CD4-positive, alpha-beta T cell treated with Interferon alpha-2 for 1 hour (primary cell): ENCODE measurements around the gene ZKSCAN5.
"Not testable (repeated sequence)": the region's sequence is repeated elsewhere in the genome, so short reads cannot be mapped to it uniquely, and the experiment has no call there.

Source experiments
- DNase-seq, 2 donors: peaks; one replicate each; pipeline ENCODE4 v3.0.0-alpha.2; 2020 to 2022

ZKSCAN5 gene

DNA sequence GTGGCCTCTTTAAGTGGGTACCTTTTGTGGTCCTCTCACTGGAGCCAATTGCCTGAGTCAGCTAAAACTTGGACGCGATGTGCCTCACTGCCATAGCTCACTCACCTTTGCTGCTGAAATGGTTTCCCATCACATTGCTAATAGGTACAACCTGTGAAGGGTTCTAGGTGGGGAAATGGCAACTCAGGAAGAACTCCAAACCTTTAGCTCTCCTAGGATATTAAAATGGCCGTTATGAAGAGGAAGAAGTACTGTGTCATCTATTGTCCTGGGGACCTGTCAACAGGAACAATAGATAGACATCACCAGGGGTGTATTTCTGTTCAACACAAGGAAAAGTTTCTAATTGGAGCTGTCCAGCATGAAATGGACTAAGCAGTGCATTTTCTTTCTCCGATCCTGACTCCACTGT, 52.7 kb downstream of the ZKSCAN5 start:
- no peak for DNase-seq

DNA sequence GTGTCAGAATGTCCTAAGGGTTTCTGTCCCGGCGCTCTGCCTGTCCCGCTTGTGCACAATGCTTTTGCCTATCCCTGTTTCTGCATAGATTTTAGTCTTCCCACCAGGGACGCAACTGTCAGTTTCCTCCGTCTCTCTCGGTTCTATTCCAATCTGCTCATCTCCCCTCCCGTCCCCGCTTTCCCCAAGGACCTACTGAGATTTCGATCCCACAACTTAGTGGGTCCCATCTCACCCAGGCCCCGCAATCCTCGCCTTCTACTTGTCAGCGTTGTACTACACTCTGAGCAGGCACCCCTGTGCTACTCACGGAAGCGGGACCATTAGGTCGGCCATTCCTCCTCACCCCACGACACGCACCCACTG, 53.5 kb downstream of the ZKSCAN5 start:
- DNase-seq: no peak

DNA sequence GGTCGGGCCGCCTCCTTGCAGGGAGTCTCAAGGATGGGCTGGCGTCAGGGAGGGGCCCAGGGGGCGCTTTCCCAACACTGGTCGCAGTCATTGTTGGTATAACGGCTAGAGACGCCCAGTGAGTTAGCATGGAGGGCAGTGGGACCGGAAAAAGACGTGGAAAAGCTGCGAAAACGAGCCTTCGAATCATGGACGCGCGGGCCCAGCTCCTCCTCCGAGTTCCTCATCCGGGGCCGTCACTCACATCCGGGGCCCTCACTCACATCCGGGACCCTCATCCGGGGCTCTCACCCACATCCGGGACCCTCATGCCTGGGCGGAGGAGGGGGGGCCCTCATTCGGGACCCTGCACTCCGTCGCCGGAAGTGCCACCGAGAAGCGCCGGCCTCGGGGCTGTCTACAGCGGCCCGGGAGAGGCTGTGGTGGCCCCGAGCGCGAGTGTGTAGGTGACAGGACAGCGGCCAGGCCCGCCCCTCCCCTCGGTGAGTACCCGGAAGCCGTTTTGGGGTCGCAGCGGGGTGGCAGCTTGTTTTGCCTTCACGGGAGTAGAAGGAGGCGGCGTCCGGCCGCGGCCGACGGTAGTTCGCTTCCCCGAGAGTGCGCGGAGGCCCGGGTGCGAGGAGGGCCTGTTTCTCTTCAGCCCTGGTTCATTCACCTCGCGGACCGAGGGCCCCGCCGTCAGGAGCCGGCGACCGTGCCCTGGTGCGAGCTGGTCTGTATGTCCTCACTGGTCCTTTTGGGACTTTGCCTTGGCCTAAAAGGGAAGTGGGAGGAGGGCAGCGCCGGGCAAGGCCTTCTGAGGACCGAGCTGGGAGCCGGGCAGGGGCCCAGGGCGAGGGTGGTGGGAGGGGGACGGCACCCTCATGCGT, 54.1 kb downstream of the ZKSCAN5 start, which contains the start of gene ZNF655:
TSS of gene ZNF655 (plus strand) at position 337 of the 869 bp plus-strand sequence. CDS start 1,918 bp downstream, outside the sequence.
- DNase-seq: peak; percentile 90 to 95

DNA sequence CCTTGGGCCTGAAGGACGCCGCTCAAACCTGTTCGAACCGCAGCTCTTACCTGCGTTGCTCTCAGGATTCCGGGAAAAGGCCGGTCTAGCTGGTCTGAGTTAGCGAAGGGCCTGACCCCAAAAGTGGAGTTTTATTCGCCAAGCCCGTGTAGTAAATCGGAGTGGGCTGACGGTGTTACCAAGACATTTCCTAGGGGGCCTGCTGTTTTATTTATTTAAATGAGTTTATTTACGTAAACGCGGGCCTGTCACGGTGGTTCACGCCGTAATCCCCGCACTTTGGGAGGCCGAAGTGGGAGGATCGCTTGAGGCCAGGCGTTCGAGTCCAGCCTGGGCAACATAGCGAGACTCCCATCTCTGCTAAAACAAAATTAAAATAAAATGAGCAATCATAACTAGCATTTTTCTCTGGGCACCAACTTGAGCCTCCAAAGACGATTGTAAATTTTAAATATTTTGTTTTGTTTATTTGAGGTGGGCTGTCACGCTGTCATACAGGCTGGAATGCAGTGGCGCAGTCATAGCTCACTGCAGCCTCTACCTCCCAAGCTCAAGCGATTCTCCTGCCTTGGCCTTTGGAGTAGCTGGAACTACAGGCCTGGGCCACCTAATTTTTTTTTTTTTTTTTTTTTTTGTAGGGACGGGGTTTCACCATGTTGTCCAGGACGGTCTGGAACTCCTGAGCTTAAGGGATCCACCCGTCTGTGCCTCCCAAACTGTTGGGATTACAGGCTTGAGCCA, 54.9 kb downstream of the ZKSCAN5 start:
- peak in 1 of 2 donors; percentile 62 for DNase-seq

DNA sequence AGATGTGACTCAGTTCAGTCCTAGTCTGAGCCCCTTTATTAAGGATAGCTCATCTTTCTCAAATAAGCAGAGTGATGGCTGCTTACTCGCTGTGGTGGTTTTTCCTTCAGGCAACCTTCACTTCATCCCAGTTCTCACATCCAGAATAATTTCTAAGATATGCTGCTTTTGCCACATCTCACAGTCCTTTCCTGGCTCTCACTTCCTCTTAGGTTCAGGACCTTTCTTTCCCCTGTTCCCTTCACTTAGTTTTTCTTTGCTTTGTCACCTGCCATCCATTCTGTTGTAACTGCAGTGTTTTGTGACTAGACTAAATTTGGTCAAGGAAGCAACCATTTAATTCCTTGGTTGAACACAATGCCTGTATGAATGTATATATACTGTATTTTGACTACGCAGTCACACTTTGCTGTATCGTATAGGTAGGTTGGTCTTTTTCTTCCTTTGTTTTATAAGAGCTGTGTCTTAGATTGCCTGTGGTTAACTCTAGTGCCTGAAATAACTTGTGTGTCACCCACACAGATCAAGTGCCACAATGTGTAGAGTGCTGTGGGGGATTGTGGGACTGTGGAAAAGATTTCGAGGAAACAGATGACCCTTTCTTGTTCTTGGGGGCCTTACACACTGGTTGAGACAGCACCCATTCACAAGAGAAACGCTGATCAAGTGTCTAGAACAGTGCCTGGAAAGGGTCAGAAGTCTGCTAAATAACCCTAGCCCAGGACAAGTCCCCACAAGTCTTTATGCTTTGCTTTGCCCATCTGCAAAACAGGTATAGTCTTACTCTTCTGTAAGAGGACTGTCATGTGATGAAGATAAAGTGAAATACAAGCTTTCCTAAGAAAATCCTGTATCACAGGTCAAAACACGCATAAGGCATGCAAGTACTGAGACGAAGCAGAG, 56.6 kb downstream of the ZKSCAN5 start:
- DNase-seq: no peak

DNA sequence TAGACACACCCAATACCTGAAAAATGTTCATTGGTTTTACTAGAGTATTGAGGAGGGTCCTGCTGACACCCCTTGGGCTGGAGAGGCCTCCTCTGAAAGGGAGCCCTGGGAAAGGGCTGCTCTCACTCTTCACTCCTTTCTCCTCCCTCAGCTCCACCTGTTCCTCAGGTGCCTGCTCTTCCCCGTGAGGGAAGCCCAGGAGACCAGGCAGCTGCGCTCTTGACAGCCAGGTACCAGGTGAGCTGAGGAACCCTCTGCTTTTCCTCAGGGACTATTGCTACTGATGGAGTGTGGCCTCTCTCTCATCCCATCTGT, 57.2 kb downstream of the ZKSCAN5 start:
- no peak for DNase-seq

DNA sequence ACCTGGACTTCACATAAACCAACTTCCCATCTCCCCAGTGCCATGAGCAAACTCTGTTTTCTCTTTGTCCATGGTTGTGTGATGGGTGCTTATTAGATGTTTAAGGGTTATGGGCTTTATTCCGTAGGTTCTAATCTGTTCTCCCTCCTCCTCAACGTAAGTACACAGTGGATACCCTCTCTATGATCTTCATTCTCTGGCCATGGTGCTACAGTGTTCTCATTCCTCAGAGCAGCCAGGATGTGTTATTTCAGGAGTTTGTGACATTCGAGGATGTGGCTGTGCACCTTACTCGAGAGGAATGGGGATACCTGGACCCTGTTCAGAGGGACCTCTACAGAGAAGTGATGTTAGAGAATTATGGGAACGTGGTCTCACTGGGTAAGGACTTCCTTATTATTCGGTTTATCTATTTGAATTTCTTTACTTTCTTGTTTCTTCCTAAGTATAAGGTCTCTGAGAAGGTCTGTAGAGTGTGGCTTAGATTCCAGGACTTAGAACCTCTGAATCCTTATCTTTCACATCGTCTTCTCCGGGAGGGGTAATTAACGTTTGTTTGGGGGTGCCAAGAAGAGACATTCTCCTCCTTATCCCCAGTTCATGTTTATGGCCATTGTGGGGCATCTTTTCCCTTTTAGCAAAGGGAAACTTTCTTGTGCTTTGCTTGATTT, 57.8 kb downstream of the ZKSCAN5 start:
- DNase-seq: no peak

DNA sequence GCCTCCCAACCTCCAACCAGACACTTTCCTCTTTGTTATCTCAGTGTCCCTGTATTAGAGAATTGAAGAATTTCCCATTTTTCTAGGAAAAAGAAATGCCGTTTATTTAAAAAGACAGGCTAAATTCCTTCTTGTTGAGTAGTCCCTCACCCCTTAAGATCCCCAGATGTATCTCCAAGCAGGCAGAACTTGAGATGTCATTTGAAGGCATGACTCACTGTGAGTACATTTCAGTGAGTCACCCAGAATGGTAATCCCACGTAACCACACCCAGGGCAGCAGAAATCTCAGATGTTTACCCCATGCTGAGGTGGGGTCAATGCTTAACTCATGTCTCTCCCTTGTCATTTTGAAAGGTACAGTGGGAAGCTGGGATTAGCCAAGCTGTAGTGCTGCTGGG, 58.4 kb downstream of the ZKSCAN5 start:
- DNase-seq: no peak

DNA sequence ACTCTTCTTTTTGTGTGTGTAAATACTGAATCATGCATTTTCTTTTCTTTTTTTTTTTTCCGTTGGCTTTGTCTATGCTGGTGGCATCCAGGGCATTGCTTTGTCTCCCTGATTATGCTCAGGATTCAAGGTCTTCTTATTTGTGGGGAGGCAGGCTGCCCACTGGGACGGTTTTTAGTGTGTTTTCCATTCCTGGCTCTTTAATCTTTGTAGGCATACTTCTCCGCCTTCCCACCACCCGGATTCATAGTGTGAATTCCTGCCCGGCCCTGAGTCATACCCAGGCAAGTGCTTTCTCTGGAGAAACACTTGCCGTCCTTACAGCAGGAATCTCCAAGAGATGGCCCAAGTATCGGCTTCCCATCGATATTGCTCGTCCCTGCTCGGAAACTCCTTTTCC, 59.2 kb downstream of the ZKSCAN5 start:
- DNase-seq: no peak

DNA sequence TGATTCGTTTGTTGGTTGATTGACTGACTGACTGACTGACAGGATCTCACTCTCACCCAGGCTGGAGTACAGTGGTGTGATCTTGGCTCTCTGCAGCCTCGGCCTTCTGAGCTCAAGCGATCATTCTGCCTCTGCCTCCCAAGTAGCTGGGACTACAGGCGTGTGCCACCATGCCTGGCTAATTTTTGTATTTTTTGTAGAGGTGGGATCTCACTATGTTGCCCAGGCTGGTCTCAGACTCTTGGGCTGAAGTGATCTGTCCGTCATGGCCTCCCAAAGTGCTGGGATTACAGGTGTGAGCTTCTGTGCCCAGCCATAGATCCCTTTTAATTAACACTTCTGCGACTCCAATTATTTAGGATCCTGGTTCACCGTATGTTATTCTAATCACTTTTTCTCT, 64.3 kb downstream of the ZKSCAN5 start:
- not testable (repeated sequence) for DNase-seq

DNA sequence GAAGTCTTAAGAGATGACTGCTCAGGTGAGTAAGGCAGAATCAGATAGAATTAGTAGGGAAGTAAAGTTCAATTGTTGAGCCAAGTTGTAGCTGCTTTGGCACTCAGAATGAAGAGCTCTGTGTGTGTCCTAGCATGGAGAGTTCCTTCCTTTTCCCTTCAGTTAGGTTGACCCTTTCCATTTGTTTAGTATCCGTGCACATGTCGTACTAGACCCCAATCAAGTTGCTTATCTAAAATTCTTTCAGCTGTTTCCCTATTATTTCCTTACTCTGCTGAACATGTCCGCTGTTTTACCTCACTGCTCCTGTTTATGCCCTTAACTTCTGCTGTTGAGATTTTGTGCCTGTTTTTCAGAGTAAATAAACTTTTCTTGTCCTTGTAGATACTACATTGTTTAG, 67.3 kb downstream of the ZKSCAN5 start:
- no peak for DNase-seq

DNA sequence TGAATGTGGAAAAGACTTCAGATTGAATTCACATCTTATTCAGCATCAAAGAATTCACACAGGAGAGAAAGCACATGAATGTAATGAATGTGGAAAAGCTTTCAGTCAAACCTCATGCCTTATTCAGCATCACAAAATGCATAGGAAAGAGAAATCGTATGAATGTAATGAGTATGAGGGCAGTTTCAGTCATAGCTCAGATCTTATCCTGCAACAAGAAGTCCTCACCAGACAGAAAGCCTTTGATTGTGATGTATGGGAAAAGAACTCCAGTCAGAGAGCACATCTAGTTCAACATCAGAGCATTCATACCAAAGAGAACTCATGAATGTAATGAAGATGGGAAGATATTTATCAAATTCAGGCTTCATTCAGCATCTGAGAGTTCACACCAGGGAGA, 68.8 kb downstream of the ZKSCAN5 start:
- no peak for DNase-seq

DNA sequence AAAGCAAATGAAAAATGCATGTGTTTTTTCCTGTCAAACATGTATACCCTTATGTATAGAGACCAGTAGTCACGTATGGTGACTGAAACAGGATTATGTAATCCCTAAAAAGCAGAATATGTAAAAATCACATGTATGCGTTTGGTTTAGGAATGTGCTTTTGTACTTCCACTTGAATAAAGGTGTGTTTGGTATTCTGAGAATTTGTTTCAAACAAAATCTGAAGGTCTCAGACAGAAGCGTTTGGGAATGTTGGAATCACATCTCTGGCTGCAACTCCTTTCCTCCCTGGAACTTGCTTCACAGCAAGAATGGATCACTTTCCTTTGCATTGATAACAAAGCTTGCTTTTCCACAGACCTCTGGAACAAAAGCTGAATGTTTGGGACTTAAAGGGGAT, 71.8 kb downstream of the ZKSCAN5 start:
- DNase-seq: no peak

DNA sequence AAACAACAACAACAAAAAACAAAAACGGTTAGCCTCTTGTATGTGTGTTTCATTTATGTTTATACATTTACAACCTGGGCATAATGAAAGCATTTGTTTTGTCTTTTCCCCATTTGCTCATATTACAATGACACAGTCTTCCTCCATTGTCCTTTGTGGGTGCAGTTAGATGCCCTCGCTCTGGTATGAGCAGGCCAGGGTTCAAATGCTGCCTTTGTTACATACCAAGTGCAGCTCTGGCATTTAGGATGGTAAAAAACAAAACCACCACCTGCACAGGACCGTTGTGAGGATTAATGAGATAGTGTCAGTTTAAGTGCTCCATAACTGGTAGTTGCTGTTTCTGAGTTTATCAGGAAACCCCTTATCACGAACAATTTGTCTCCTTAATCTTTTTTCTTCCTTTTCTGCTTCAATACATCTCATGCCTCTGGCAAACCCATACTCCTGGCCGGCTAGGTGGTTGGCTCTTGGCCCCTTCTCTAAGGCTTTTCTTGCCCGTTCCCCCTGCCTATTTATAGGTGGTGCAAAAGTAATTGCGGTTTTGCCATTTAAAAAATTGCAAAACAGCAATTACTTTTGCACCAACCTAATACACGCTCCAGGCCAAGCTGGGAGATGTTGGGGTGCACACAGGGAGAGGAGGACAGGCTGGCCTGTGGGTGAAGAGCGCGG, 75.0 kb downstream of the ZKSCAN5 start:
- no peak for DNase-seq

DNA sequence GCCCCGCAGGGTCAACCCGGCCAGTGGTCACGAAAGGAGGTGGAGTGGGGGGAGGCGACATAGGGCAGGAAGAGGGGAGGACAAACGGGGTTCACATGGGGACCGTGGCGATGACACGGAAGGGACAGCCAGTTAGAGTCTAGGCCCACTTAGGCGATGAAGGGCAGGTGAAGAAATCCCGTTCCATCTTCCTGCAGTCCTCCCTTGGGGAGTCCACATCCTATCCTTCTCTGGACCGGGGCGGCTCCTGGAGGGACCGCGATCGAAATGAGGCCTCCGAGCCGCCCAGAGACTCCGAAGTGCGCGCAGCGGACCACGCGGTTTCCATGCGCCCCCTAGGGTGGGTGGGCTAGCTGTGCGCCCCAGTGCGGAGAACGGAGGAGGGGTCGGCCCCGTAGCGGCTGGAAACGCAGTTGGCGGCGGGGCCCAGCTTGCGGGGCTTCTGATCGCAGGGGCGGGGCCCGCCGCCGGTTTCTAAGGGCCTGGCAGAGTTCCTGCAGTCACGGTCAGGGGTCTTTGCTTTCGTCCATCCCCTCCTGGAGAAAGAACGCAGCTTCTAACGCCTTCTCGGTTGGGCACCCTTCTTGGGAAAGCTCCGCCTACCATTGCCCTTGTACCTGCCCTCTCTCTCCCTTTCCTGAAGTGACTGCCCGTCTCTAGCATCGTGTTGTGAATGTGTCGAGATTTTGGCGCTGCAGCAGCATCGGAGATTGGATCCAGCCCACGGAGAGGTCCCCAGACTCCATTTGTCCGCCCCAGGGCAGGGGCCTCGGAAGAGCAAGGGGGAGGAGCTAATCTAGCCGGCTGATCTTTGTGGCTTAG, 75.7 kb downstream of the ZKSCAN5 start:
- peak; percentile 25 to 59 for DNase-seq

DNA sequence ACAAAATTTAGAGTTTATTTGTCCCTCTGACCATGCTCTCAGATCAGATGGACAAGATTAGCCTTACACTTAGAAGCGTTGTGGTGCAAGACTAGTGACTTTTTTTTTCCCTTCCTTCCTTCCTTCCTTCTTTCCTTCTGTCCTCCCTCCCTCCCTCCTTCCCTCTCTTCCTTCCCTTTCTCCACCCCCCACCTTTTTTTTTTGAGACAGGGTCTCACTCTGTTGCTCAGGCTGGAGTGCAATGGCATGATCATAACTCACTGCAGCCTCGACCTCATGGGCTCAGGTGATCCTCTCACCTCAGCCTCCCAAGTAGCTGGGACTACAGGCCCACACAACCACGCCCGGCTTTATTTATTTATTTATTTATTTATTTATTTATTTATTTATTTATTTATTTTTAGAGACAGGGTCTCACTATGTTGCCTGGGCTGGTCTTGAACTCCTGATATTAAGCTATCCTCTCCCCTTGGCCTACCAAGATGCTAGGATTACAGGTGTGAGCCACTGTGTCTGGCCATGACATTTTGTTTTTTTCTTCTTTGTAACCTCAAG, 76.4 kb downstream of the ZKSCAN5 start:
- DNase-seq: not testable (repeated sequence)
